ENCODE data around the gene SYT1.

GRCh38 chr12:79141776-79142175 is 277.2 kb downstream of the SYT1 start:
- TF ChIP-seq CTCF (IDR thresholded peaks at IDR 0.05; ENCODE audit: extremely low read depth in 1 of 2, insufficient read depth in 1 of 2, low read depth in 1 of 2, low read length in 2 of 2) (no peak), POLR2AphosphoS5 (IDR thresholded peaks at IDR 0.05; ENCODE audit: insufficient read depth, low read depth, low read length) (no peak), POLR2A (IDR thresholded peaks at IDR 0.05; ENCODE audit: low read depth, low read length) (no peak), MYC (IDR thresholded peaks at IDR 0.05; ENCODE audit: low read depth, low read length) (no peak), EZH2 (IDR thresholded peaks at IDR 0.05; ENCODE audit: borderline replicate concordance, low read depth, low read length, severe bottlenecking) (no peak)

Measured in endothelial cell of umbilical vein (primary cell).